ENCODE data around the gene DSCAML1. TPM values are rescaled to one million over a fixed set of nuclear protein-coding genes. Genes with fewer than 3 reads are reported as not detected.

The DSCAML1 gene
- total RNA-seq, 1 experiment from 2014 or later = 0.90 TPM

DNA sequence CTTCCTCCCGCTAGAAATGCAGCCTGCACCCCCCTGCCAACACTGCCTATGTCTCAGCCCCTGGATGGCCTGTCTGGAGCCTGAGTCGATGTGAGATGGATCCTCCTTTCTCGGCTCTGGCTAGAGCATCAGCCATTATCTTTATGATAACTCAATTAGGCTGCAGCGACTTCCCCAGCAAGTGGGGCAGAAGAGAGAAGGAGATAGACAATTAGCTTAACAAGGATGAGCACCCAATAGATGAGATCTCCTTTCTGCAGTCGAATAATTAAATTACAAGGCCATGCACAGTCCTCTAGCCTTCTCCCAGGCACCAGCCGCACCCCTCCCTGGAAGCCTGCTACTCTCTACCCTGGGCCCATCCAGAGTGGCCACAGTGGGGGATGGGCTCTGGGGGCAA, 290.0 kb downstream of the DSCAML1 start (continued):
- TF ChIP-seq ZNF138 (CRISPR knock-in tag; conservative IDR thresholded peaks at IDR 0.05) (no peak), STAT6 (CRISPR knock-in tag; conservative IDR thresholded peaks at IDR 0.05; ENCODE audit: low read depth) (no peak), ATF1 (CRISPR knock-in tag; IDR thresholded peaks at IDR 0.05) (no peak), PRRX2 (CRISPR knock-in tag; IDR thresholded peaks at IDR 0.05) (no peak), TEAD1 (CRISPR knock-in tag; IDR thresholded peaks at IDR 0.05) (no peak), TEAD4 (CRISPR knock-in tag; IDR thresholded peaks at IDR 0.05) (no peak), HMGXB4 (CRISPR knock-in tag; IDR thresholded peaks at IDR 0.05) (no peak), TCF7 (CRISPR knock-in tag; IDR thresholded peaks at IDR 0.05; ENCODE audit: low read depth) (no peak), KAT7 (CRISPR knock-in tag; IDR thresholded peaks at IDR 0.05; ENCODE audit: borderline replicate concordance) (no peak)
- TF ChIP-seq, protein P1, sequence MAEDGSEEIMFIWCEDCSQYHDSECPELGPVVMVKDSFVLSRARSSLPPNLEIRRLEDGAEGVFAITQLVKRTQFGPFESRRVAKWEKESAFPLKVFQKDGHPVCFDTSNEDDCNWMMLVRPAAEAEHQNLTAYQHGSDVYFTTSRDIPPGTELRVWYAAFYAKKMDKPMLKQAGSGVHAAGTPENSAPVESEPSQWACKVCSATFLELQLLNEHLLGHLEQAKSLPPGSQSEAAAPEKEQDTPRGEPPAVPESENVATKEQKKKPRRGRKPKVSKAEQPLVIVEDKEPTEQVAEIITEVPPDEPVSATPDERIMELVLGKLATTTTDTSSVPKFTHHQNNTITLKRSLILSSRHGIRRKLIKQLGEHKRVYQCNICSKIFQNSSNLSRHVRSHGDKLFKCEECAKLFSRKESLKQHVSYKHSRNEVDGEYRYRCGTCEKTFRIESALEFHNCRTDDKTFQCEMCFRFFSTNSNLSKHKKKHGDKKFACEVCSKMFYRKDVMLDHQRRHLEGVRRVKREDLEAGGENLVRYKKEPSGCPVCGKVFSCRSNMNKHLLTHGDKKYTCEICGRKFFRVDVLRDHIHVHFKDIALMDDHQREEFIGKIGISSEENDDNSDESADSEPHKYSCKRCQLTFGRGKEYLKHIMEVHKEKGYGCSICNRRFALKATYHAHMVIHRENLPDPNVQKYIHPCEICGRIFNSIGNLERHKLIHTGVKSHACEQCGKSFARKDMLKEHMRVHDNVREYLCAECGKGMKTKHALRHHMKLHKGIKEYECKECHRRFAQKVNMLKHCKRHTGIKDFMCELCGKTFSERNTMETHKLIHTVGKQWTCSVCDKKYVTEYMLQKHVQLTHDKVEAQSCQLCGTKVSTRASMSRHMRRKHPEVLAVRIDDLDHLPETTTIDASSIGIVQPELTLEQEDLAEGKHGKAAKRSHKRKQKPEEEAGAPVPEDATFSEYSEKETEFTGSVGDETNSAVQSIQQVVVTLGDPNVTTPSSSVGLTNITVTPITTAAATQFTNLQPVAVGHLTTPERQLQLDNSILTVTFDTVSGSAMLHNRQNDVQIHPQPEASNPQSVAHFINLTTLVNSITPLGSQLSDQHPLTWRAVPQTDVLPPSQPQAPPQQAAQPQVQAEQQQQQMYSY (CRISPR knock-in tag; IDR thresholded peaks at IDR 0.05) = no peak

GRCh38 chr11:117505285-117505970, 291.6 kb downstream of the DSCAML1 start:
- Mint-ChIP-seq H3K4me1 (peaks cover 22% of the 10 kb centered on the region), H3K4me3 (no peak overlapping the region), H3K9me3 (no peaks in the 10 kb centered on the region), H3K27ac (no peak overlapping the region), H3K27me3 (ENCODE audit: low read depth) (no peaks in the 10 kb centered on the region), H3K36me3 (no peaks in the 10 kb centered on the region)
- TF ChIP-seq TP53 (CRISPR knock-in tag; IDR thresholded peaks at IDR 0.05) (no peak), ZNF121 (CRISPR knock-in tag; IDR thresholded peaks at IDR 0.05) (no peak), ZBTB21 (CRISPR knock-in tag; IDR thresholded peaks at IDR 0.05; ENCODE audit: borderline replicate concordance) (no peak), ZSCAN18 (CRISPR knock-in tag; IDR thresholded peaks at IDR 0.05) (no peak), MAX (CRISPR knock-in tag; IDR thresholded peaks at IDR 0.05) (no peak), TCF7 (CRISPR knock-in tag; IDR thresholded peaks at IDR 0.05; ENCODE audit: low read depth) (no peak)
- TF ChIP-seq, protein P2, sequence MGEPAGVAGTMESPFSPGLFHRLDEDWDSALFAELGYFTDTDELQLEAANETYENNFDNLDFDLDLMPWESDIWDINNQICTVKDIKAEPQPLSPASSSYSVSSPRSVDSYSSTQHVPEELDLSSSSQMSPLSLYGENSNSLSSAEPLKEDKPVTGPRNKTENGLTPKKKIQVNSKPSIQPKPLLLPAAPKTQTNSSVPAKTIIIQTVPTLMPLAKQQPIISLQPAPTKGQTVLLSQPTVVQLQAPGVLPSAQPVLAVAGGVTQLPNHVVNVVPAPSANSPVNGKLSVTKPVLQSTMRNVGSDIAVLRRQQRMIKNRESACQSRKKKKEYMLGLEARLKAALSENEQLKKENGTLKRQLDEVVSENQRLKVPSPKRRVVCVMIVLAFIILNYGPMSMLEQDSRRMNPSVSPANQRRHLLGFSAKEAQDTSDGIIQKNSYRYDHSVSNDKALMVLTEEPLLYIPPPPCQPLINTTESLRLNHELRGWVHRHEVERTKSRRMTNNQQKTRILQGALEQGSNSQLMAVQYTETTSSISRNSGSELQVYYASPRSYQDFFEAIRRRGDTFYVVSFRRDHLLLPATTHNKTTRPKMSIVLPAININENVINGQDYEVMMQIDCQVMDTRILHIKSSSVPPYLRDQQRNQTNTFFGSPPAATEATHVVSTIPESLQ (CRISPR knock-in tag; IDR thresholded peaks at IDR 0.05) = no peak
- TF ChIP-seq, protein P3, sequence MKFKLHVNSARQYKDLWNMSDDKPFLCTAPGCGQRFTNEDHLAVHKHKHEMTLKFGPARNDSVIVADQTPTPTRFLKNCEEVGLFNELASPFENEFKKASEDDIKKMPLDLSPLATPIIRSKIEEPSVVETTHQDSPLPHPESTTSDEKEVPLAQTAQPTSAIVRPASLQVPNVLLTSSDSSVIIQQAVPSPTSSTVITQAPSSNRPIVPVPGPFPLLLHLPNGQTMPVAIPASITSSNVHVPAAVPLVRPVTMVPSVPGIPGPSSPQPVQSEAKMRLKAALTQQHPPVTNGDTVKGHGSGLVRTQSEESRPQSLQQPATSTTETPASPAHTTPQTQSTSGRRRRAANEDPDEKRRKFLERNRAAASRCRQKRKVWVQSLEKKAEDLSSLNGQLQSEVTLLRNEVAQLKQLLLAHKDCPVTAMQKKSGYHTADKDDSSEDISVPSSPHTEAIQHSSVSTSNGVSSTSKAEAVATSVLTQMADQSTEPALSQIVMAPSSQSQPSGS (CRISPR knock-in tag; IDR thresholded peaks at IDR 0.05; ENCODE audit: borderline replicate concordance, low read depth) = no peak
- CTCF ChIA-PET = no interaction called here
- POLR2A ChIA-PET = no interaction called here
- ATAC-seq (no peak), DNase-seq (ENCODE audit: low spot score) (no peak)
